ENCODE measurements around the gene NUDT17.
A peak's percentile ranks its signal among the peaks of the same experiment; 100 is the strongest.

Gene NUDT17

DNA sequence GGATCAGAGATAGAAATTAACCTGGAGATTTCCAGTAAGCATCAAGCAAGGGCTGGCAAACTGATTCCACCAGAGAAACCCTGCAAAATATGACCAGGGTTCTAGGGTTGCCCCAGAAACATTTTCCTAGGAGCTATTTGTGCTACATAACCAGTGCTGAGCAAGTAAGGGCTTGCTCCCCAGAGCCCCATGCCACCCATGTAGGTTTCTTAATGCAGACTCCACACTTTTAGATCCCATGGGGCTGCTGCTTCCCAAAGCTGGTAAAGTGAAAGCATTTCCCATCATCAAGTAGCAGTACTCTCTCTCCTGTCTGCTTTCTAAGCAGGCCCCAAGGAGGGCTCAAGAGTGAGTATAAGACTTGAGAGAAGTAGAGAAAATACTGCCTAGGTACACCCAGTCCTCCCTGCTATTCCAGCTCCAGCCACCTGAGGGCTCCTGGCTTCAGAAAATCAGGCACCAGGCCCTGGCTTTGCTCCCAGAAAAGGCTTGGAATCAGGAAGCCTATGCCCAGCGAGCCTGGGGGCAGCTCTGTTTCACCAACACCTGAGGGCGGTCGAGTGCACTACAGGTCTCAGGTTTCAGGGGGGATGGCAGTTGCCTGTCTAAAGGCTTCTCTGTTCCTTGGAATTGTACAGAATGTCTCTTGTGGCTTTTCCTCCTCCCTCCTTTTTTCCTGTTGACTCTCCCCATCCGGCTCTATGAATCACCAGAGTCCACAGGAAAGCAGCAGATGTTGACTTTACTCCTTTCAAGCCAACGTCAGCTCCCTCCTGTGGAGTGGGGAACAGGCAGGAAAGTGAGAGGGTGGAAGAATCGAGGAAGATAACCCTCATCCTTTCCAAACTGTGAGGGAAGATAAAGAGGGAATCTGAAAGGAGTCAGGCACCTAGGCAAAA lies 46.4 kb downstream of the NUDT17 start (continued):
- TF ChIP-seq REST (tag by site-specific recombination; IDR thresholded peaks at IDR 0.05) (peak; percentile 19; the same call in 1 of the 2 replicates), ZSCAN23 (tag by site-specific recombination; IDR thresholded peaks at IDR 0.05) (no peak), ZIC2 (tag by site-specific recombination; IDR thresholded peaks at IDR 0.05) (peak; percentile 69), ZBTB17 (tag by site-specific recombination; IDR thresholded peaks at IDR 0.05) (peak; percentile 96), ZNF510 (tag by site-specific recombination; IDR thresholded peaks at IDR 0.05; ENCODE audit: insufficient replicate concordance) (no peak), ZNF558 (tag by site-specific recombination; IDR thresholded peaks at IDR 0.05) (peak; percentile 20), MZF1 (tag by site-specific recombination; IDR thresholded peaks at IDR 0.05; ENCODE audit: borderline replicate concordance) (peak; percentile 95), PATZ1 (tag by site-specific recombination; IDR thresholded peaks at IDR 0.05) (peak; percentile 95), ZNF335 (tag by site-specific recombination; conservative IDR thresholded peaks at IDR 0.05) (peak; percentile 96), ZFP37 (tag by site-specific recombination; IDR thresholded peaks at IDR 0.05) (no peak), ZNF600 (tag by site-specific recombination; IDR thresholded peaks at IDR 0.05) (peak; percentile 75), ZNF341 (tag by site-specific recombination; IDR thresholded peaks at IDR 0.05; ENCODE audit: low read depth) (peak; percentile 97), ZNF530 (tag by site-specific recombination; IDR thresholded peaks at IDR 0.05; ENCODE audit: low read depth) (no peak), REPIN1 (tag by site-specific recombination; IDR thresholded peaks at IDR 0.05; ENCODE audit: low read depth) (no peak; the same call in 1 of the 2 replicates), ZNF629 (tag by site-specific recombination; IDR thresholded peaks at IDR 0.05) (peak; percentile 88), PRDM1 (tag by site-specific recombination; IDR thresholded peaks at IDR 0.05) (peak; percentile 92)
- TF ChIP-seq, protein P1, sequence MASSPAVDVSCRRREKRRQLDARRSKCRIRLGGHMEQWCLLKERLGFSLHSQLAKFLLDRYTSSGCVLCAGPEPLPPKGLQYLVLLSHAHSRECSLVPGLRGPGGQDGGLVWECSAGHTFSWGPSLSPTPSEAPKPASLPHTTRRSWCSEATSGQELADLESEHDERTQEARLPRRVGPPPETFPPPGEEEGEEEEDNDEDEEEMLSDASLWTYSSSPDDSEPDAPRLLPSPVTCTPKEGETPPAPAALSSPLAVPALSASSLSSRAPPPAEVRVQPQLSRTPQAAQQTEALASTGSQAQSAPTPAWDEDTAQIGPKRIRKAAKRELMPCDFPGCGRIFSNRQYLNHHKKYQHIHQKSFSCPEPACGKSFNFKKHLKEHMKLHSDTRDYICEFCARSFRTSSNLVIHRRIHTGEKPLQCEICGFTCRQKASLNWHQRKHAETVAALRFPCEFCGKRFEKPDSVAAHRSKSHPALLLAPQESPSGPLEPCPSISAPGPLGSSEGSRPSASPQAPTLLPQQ (tag by site-specific recombination; IDR thresholded peaks at IDR 0.05), result peak; percentile 71

- Histone ChIP-seq H3K4me3 (ENCODE audit: low read depth, low read length) (no peak overlapping the region), H3K9me3 (ENCODE audit: control insufficient read depth, insufficient read depth, low read depth, low read length) (no peaks in the 10 kb centered on the region), H3K27ac (ENCODE audit: extremely low read depth, low read depth, low read length) (peak overlapping the region; percentile 60), H3K4me1 (ENCODE audit: control insufficient read depth, insufficient read depth, low read length) (peaks cover 15% of the 10 kb centered on the region), H3K36me3 (ENCODE audit: control insufficient read depth in 2 of 2, insufficient read depth in 1 of 2, low read length in 2 of 2) (no peaks in the 10 kb centered on the region)
- ChIA-PET CTCF (interaction anchor here (0.7 to 11.9 kb wide), 33 partner anchors 9 to 143 kb away, joined by 3 to 222 read pairs (median 5); partner anchors contain the start of genes ANKRD34A, HJV, ITGA10 and LIX1L), POLR2A (interaction anchor here (0.6 to 2.7 kb wide), 11 partner anchors 9 to 146 kb away, joined by 3 to 41 read pairs (median 5); partner anchors contain the start of genes ANKRD34A, LIX1L, NUDT17 and PIAS3)
- TF ChIP-seq ZNF175 (tag by site-specific recombination; IDR thresholded peaks at IDR 0.05), result no peak
- TF ChIP-seq ZNF335 (tag by site-specific recombination; conservative IDR thresholded peaks at IDR 0.05), result peak; percentile 28; the same call in 1 of the 2 replicates
Measured at GRCh38 chr1:145892486-145893087, 47.2 kb downstream of the NUDT17 start.
